Measurements from ENCODE around the gene MRGPRD.

Gene MRGPRD

DNA sequence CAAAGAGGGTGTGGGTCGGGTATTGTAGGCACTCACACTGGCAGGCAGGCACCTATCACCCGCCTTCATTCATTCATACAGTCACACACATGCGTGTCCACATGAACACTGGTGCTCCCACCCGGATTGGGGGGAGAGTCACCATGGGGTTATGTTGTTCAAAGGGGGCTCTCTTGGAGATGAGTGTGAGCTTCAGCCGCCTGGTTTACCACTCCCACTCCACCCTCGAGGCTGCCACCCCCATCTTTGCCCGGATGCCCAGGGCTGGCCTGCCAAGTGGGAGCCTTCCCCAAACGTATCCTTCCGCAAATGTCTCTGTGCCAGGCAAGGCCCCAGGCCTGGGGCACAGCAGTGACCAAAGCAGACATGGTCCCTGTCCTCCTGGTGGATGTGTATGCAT is 22.6 kb downstream of the MRGPRD start:
- Mint-ChIP-seq H3K27me3 (peaks cover 7% of the 10 kb centered on the region), H3K4me1 (ENCODE audit: low read depth) (peaks cover 10% of the 10 kb centered on the region), H3K9me3 (no peaks in the 10 kb centered on the region), H3K4me3 (no peak overlapping the region), H3K36me3 (ENCODE audit: low read depth) (no peaks in the 10 kb centered on the region), H3K27ac (no peak overlapping the region)
- DNase-seq = no peak

- no peak for DNase-seq
- no peak overlapping the region for H3K4me3 Mint-ChIP-seq
- no peaks in the 10 kb centered on the region for H3K36me3 Mint-ChIP-seq (ENCODE audit: low read depth)
- peaks cover 3% of the 10 kb centered on the region for H3K4me1 Mint-ChIP-seq (ENCODE audit: low read depth)
- peaks cover 7% of the 10 kb centered on the region for H3K27me3 Mint-ChIP-seq
- no peak overlapping the region for H3K27ac Mint-ChIP-seq
- H3K9me3 Mint-ChIP-seq = no peaks in the 10 kb centered on the region
These were observed 24.1 kb downstream of the MRGPRD start for GRCh38 chr11:68956547-68957254.

DNA sequence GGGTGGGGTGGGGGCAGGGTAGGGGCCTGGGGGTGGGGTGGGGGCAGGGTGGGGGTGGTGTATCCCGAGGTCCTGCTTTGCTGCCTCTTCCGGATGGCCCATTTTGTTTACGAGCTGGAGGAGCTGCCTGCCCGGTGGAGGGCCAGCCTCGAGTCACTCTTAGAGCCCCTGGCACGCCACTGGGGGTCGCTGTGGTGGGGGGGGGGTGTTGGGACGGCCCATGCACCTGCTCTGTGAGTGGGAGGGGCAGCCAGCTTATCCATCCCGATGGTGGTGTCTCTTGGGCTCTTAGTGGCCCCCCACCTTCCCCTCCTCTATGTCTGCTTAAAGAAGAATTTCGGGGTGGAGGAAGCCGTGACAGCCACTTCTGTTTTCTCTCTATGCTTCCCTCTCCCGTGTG is 24.6 kb downstream of the MRGPRD start:
- Mint-ChIP-seq H3K36me3 (ENCODE audit: low read depth) (no peaks in the 10 kb centered on the region), H3K27me3 (peaks cover 7% of the 10 kb centered on the region), H3K27ac (no peak overlapping the region), H3K4me1 (ENCODE audit: low read depth) (peaks cover 3% of the 10 kb centered on the region), H3K4me3 (no peak overlapping the region), H3K9me3 (no peaks in the 10 kb centered on the region)
- DNase-seq = no peak

GRCh38 chr11:68955607-68955958 is 25.2 kb downstream of the MRGPRD start:
- Mint-ChIP-seq H3K27me3 (peaks cover 7% of the 10 kb centered on the region), H3K4me1 (ENCODE audit: low read depth) (peaks cover 3% of the 10 kb centered on the region), H3K4me3 (no peak overlapping the region), H3K27ac (no peak overlapping the region), H3K36me3 (ENCODE audit: low read depth) (no peaks in the 10 kb centered on the region), H3K9me3 (no peaks in the 10 kb centered on the region)
- DNase-seq = no peak

GRCh38 chr11:68954836-68955606 is 25.8 kb downstream of the MRGPRD start:
- no peak for DNase-seq
- no peak overlapping the region for H3K4me3 Mint-ChIP-seq
- peaks cover 7% of the 10 kb centered on the region for H3K27me3 Mint-ChIP-seq
- H3K27ac Mint-ChIP-seq = no peak overlapping the region
- H3K9me3 Mint-ChIP-seq = no peaks in the 10 kb centered on the region
- no peaks in the 10 kb centered on the region for H3K36me3 Mint-ChIP-seq (ENCODE audit: low read depth)
- H3K4me1 Mint-ChIP-seq (ENCODE audit: low read depth) = peaks cover 3% of the 10 kb centered on the region

DNA sequence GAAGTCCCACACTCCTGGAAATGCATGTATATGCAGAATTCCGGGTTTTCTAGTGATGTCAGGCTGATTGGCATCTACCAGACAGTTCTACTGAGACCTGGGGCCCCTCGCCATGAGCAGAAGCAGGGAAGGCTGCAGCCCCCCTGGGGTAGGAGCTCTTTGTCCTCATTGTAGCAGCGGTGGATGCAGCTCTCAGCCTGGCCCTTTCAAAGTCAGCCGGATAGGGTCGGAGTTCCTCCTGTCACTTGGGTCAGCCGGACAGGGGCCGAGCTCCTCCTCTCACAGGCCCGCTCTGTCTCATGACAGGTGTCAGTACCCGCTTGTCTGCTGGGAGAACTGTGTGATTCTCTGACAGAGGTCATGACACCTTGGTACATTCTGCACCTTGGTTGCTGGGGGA is 30.0 kb downstream of the MRGPRD start:
- H3K9me3 Mint-ChIP-seq = no peaks in the 10 kb centered on the region
- H3K27ac Mint-ChIP-seq = no peak overlapping the region
- H3K4me3 Mint-ChIP-seq = no peak overlapping the region
- H3K36me3 Mint-ChIP-seq (ENCODE audit: low read depth) = no peaks in the 10 kb centered on the region
- DNase-seq = no peak
- peaks cover 4% of the 10 kb centered on the region for H3K4me1 Mint-ChIP-seq (ENCODE audit: low read depth)
- H3K27me3 Mint-ChIP-seq = peaks cover 2% of the 10 kb centered on the region

- Mint-ChIP-seq H3K9me3 (no peaks in the 10 kb centered on the region), H3K27ac (no peak overlapping the region), H3K4me1 (ENCODE audit: low read depth) (peaks cover 3% of the 10 kb centered on the region), H3K27me3 (peaks cover 1% of the 10 kb centered on the region), H3K36me3 (ENCODE audit: low read depth) (no peaks in the 10 kb centered on the region), H3K4me3 (no peak overlapping the region)
- DNase-seq = no peak
These were observed 30.5 kb downstream of the MRGPRD start for GRCh38 chr11:68950270-68950669.

DNA sequence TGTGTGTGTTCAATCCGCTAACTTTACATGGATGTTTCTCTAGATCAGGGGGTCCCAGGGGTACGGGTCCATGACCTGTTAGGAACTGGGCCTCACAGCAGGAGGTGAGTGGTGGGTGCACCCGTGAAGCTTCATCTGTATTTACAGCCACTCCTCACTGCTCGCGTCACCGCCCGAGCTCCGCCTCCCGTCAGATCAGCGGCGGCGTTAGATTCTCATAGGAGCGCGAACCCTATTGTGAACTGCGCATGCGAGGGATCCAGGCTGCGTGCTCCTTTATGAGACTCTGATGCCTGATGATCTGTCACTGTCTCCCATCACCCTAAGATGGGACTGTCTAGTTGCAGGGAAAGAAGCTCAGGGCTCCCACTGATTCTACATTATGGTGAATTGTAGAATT is 31.9 kb downstream of the MRGPRD start:
- Mint-ChIP-seq H3K4me1 (ENCODE audit: low read depth) (peaks cover 2% of the 10 kb centered on the region), H3K9me3 (no peaks in the 10 kb centered on the region), H3K4me3 (no peak overlapping the region), H3K27ac (no peak overlapping the region), H3K36me3 (ENCODE audit: low read depth) (no peaks in the 10 kb centered on the region), H3K27me3 (no peaks in the 10 kb centered on the region)
- no peak for DNase-seq

GRCh38 chr11:68948496-68948895 is 32.3 kb downstream of the MRGPRD start:
- DNase-seq = no peak
- H3K4me3 Mint-ChIP-seq = no peak overlapping the region
- no peaks in the 10 kb centered on the region for H3K36me3 Mint-ChIP-seq (ENCODE audit: low read depth)
- H3K4me1 Mint-ChIP-seq (ENCODE audit: low read depth) = peaks cover 2% of the 10 kb centered on the region
- H3K27me3 Mint-ChIP-seq = no peaks in the 10 kb centered on the region
- no peaks in the 10 kb centered on the region for H3K9me3 Mint-ChIP-seq
- H3K27ac Mint-ChIP-seq = no peak overlapping the region

GRCh38 chr11:68947151-68947550 is 33.6 kb downstream of the MRGPRD start:
- Mint-ChIP-seq H3K36me3 (ENCODE audit: low read depth) (no peaks in the 10 kb centered on the region), H3K4me1 (ENCODE audit: low read depth) (peaks cover 2% of the 10 kb centered on the region), H3K27me3 (no peaks in the 10 kb centered on the region), H3K4me3 (no peak overlapping the region), H3K9me3 (no peaks in the 10 kb centered on the region), H3K27ac (no peak overlapping the region)
- DNase-seq = no peak

- DNase-seq = no peak
- Mint-ChIP-seq H3K27ac (no peak overlapping the region), H3K27me3 (no peaks in the 10 kb centered on the region), H3K4me3 (no peak overlapping the region), H3K4me1 (ENCODE audit: low read depth) (peaks cover 2% of the 10 kb centered on the region), H3K9me3 (no peaks in the 10 kb centered on the region), H3K36me3 (ENCODE audit: low read depth) (peaks cover 2% of the 10 kb centered on the region)
These were observed 34.2 kb downstream of the MRGPRD start for GRCh38 chr11:68946416-68947090.

DNA sequence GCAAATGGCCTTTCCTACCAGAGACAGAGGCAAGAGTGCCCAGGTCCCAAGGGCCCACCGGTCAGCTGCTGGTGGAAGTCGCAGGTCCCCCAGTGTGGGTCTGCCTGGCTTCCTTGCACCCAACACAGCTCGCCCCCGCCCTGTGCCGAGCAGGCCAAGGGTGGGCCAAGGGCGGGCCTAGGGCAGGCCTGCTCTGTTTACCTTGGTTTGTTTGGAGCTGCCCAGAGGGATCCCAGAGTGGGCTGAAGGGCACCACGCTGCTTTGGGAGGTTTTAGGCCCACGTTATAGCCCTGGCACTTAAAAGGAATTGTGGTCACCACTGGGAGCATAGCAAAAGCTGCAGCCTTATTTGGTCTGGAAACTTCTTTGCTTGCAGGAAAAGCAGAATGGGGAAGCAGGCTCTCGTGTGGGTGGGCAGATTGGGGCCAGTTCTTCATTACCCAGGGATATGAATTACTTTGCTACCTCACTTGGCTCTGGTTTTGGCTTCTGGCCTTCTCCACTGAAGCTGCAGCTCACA is 38.0 kb downstream of the MRGPRD start:
- Mint-ChIP-seq H3K27ac (no peak overlapping the region), H3K27me3 (no peaks in the 10 kb centered on the region), H3K9me3 (no peaks in the 10 kb centered on the region), H3K4me3 (no peak overlapping the region), H3K4me1 (ENCODE audit: low read depth) (peaks cover 2% of the 10 kb centered on the region), H3K36me3 (ENCODE audit: low read depth) (peaks cover 37% of the 10 kb centered on the region)
- no peak for DNase-seq

DNA sequence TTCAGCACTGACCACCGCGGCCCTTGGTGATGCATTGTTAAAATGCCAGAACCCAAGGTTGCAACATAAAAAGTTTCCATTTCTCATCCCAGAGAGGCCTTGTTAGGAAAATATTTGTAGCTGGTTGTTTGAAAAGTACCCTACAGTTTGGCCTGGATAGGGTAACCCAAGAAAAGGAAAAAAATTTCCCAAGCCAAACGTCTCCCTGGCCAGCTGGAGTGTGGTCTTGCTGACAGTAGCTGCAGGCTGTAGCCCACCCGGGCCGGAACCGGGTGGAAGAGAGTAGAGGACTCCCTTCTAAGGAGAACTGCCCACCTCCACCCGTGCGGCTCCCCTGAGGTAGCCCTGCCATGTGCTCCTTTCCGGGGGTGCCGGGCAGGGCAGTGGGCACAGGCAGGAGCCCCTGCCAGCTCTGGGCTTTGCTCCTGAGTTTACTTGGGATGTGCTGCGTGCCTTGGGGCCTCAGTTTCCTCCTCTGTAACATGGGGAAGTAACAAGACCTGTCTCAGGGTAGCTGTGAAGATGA is 38.6 kb downstream of the MRGPRD start:
- no peak overlapping the region for H3K27ac Mint-ChIP-seq
- DNase-seq = no peak
- H3K36me3 Mint-ChIP-seq (ENCODE audit: low read depth) = peaks cover 43% of the 10 kb centered on the region
- H3K4me1 Mint-ChIP-seq (ENCODE audit: low read depth) = peaks cover 2% of the 10 kb centered on the region
- no peak overlapping the region for H3K4me3 Mint-ChIP-seq
- no peaks in the 10 kb centered on the region for H3K9me3 Mint-ChIP-seq
- H3K27me3 Mint-ChIP-seq = no peaks in the 10 kb centered on the region

DNA sequence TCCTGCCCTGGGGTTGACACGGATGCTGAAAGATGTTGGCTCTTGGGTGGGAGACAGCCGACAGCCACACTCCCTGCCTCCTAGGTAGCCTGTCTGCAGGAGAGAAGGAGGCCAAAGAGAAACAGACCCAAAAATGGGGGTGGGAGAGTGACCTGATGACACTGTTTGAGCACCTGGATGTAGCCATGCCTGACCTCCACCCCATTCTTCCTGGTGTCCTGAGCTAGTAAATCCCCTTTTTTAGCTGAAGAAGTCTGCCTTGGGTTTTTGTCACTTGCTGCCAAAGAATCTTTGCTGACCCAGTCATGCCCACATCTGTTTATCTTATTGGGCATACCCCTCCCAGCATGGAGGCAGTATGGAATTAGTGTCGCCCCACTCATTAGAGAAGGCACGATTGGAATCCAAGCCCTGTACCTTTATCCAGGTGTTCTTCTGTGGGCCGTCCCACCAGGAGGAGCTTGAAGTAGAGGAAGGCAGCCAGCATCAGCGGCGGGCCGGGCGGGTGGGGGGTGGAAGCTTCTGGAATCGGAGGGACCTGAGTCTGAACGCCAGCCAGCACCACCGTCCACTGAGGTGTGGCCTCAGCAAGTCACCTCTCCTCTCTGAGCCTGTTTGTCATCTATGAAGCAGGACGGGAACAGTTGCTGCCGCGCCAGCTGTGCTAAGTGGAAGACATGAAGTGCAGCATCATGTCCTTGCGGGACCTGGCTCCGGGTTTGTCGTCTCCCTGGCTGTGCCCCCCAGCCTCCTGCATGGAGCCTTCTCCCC is 39.3 kb downstream of the MRGPRD start:
- Mint-ChIP-seq H3K27ac (no peak overlapping the region), H3K9me3 (no peaks in the 10 kb centered on the region), H3K4me3 (no peak overlapping the region), H3K27me3 (no peaks in the 10 kb centered on the region), H3K4me1 (ENCODE audit: low read depth) (peaks cover 2% of the 10 kb centered on the region), H3K36me3 (ENCODE audit: low read depth) (peaks cover 49% of the 10 kb centered on the region)
- no peak for DNase-seq
